HEK293T (cell line): ENCODE results near the gene MKRN1.
"Not testable (repeated sequence)": the region's sequence is repeated elsewhere in the genome, so short reads cannot be mapped to it uniquely, and the experiment has no call there.

ENCODE experiments used
- BHLHE40 ChIP-seq: fragments of 450-650 bp; IDR thresholded peaks from 2 replicates; pipeline ENCODE4 v1.6.1; 2016; ENCODE audit warnings: mild to moderate bottlenecking, moderate library complexity, borderline replicate concordance
- FOXM1 ChIP-seq: fragments of 450-650 bp; IDR thresholded peaks from 2 replicates; pipeline ENCODE4 v1.6.1; 2017; ENCODE audit warnings: mild to moderate bottlenecking, borderline replicate concordance
- PKNOX1 ChIP-seq: fragments of 450-650 bp; IDR thresholded peaks from 2 replicates; pipeline ENCODE4 v1.6.1; 2016

GRCh38 chr7:140453785-140454656, 25.3 kb downstream of the MKRN1 start:
- TF ChIP-seq FOXM1, BHLHE40, PKNOX1: not testable (repeated sequence)
